ENCODE measurements around the gene VWA1. TPM values are rescaled to one million over a fixed set of nuclear protein-coding genes. Genes with fewer than 3 reads are reported as not detected.
"Not testable (repeated sequence)": the region's sequence is repeated elsewhere in the genome, so short reads cannot be mapped to it uniquely, and the experiment has no call there.

The VWA1 gene
- total RNA-seq, 4 donors from 2014 or later: 29.4 to 82.0 (median 51.6) TPM

- TF ChIP-seq EP300 (IDR thresholded peaks at IDR 0.05; ENCODE audit: low read depth) (no peak), CTCF (IDR thresholded peaks at IDR 0.05) (no peak), POLR2AphosphoS5 (IDR thresholded peaks at IDR 0.05) (no peak), POLR2A (IDR thresholded peaks at IDR 0.05) (no peak)
- Histone ChIP-seq H3K36me3 (no peaks in the 10 kb centered on the region), H3K4me3 (peak overlapping the region; percentile 64 to 77 (median 71)), H3K9me3 (no peaks in the 10 kb centered on the region), H3K27me3 (no peaks in the 10 kb centered on the region), H3K4me1 (peaks cover 15 to 24% (median 19%) of the 10 kb centered on the region in 4 donors), H3K27ac (peak overlapping the region; percentile 80 to 88 (median 88))
- intact Hi-C loops (cut with DNase I; ENCODE audit: low total_unique reads) (no loop called here), in situ Hi-C loops (cut with MboI; ENCODE audit: low pct_ligation_motif_present in 1 of 4, low pct_unique_long_range_greater_than_20kb in 1 of 4, low sequenced_read_pairs in 3 of 4) (no loop called here)
- peak; percentile 44 for DNase-seq
- WGBS, 2 donors (ENCODE audit: low coverage in 1 of 2): 6 to 16% methylated on average over 6 to 16 of the region's 16 CpGs
These were observed 35.3 kb downstream of the VWA1 start for GRCh38 chr1:1470626-1471388.

GRCh38 chr1:1471389-1472052 lies 36.0 kb downstream of the VWA1 start, which contains the start of gene ATAD3B:
Gene ATAD3B, plus strand, starts transcription at chr1:1471765. Its CDS starts 120 bp downstream, at chr1:1471885.
- peak within 1 kb of the TSS; percentile 80 to 88 (median 88) for H3K27ac ChIP-seq
- peak; percentile 97 for DNase-seq

GRCh38 chr1:1472053-1472876 lies 36.8 kb downstream of the VWA1 start:
- H3K36me3 ChIP-seq; H3K27me3 ChIP-seq; H3K9me3 ChIP-seq; DNase-seq; intact Hi-C loops (cut with DNase I; ENCODE audit: low total_unique reads); in situ Hi-C loops (cut with MboI; ENCODE audit: low pct_ligation_motif_present in 1 of 4, low pct_unique_long_range_greater_than_20kb in 1 of 4, low sequenced_read_pairs in 3 of 4): not testable (repeated sequence)
- Histone ChIP-seq H3K4me3 (peak overlapping the region; percentile 64 to 77 (median 71)), H3K27ac (peak overlapping the region; percentile 80 to 88 (median 88)), H3K4me1 (peaks cover 15 to 24% (median 19%) of the 10 kb centered on the region in 4 donors)
- 11% methylated on average over 12 of the region's 65 CpGs; no CpG with 5 or more reads in 1 of the 2 donors for WGBS, 2 donors (ENCODE audit: low coverage in 1 of 2)

More at GRCh38 chr1:1471389-1472052, 36.0 kb downstream of the VWA1 start, which contains the start of gene ATAD3B:
- Histone ChIP-seq H3K27me3 (no peaks in the 10 kb centered on the region), H3K9me3 (no peaks in the 10 kb centered on the region), H3K36me3 (no peaks in the 10 kb centered on the region), H3K4me1 (peaks cover 15 to 24% (median 19%) of the 10 kb centered on the region in 4 donors), H3K4me3 (peak within 1 kb of the TSS; percentile 64 to 77 (median 71))
- WGBS, 2 donors (ENCODE audit: low coverage in 1 of 2): 0% methylated on average over 29 of the region's 87 CpGs; no CpG with 5 or more reads in 1 of the 2 donors
- intact Hi-C loops (cut with DNase I; ENCODE audit: low total_unique reads): no loop called here
- no peak for TF ChIP-seq EP300 (IDR thresholded peaks at IDR 0.05; ENCODE audit: low read depth)
- TF ChIP-seq CTCF (IDR thresholded peaks at IDR 0.05): no peak
- TF ChIP-seq POLR2A (IDR thresholded peaks at IDR 0.05): peak; percentile 52
- TF ChIP-seq POLR2AphosphoS5 (IDR thresholded peaks at IDR 0.05): peak; percentile 73 to 89 (median 83)
- in situ Hi-C loops (cut with MboI; ENCODE audit: low pct_ligation_motif_present in 1 of 4, low pct_unique_long_range_greater_than_20kb in 1 of 4, low sequenced_read_pairs in 3 of 4): no loop called here

GRCh38 chr1:1476011-1476410 lies 40.5 kb downstream of the VWA1 start:
- DNase-seq; H3K27me3 ChIP-seq; in situ Hi-C loops (cut with MboI; ENCODE audit: low pct_ligation_motif_present in 1 of 4, low pct_unique_long_range_greater_than_20kb in 1 of 4, low sequenced_read_pairs in 3 of 4); H3K9me3 ChIP-seq; intact Hi-C loops (cut with DNase I; ENCODE audit: low total_unique reads); H3K4me3 ChIP-seq; H3K27ac ChIP-seq: not testable (repeated sequence)
- Histone ChIP-seq H3K36me3 (peaks cover 0 to 15% (median 3%) of the 10 kb centered on the region in 4 donors), H3K4me1 (peaks cover 9 to 18% (median 14%) of the 10 kb centered on the region in 4 donors)
- WGBS, 2 donors (ENCODE audit: low coverage in 1 of 2): 83% methylated on average over 15 of the region's 17 CpGs; no CpG with 5 or more reads in 1 of the 2 donors
